ENCODE results near the gene SNX24. TPM values are rescaled to one million over a fixed set of nuclear protein-coding genes. Genes with fewer than 3 reads are reported as not detected.
A peak's percentile ranks its signal among the peaks of the same experiment; 100 is the strongest.

Gene SNX24
- total RNA-seq, 1 experiment from 2014 or later = 13.9 TPM

GRCh38 chr5:123039673-123040072 lies 194.3 kb downstream of the SNX24 start:
- no peaks in the 10 kb centered on the region for H3K79me2 ChIP-seq (ENCODE audit: insufficient read depth, low read length)
- H3K4me3 Mint-ChIP-seq = no peak overlapping the region
- no peak overlapping the region for H2BK5ac ChIP-seq (ENCODE audit: insufficient read length, low read length)
- H3K36me3 Mint-ChIP-seq (ENCODE audit: insufficient read depth in 1 of 3, low read depth in 3 of 3) = no peaks in the 10 kb centered on the region
- no peak overlapping the region for H3K27ac ChIP-seq (ENCODE audit: insufficient read length, low read depth, low read length)
- no peak overlapping the region for H2BK120ac ChIP-seq (ENCODE audit: low read depth, low read length, poor library complexity, severe bottlenecking)
- no peak overlapping the region for H3K27ac Mint-ChIP-seq
- H4K20me1 ChIP-seq (ENCODE audit: control insufficient read depth, insufficient read depth, insufficient read length) = no peaks in the 10 kb centered on the region
- no peaks in the 10 kb centered on the region; the same call in 1 of the 2 replicates for H3K27me3 ChIP-seq (ENCODE audit: insufficient read depth, low read length)
- H3K27me3 Mint-ChIP-seq (ENCODE audit: low read depth) = peaks cover 37% of the 10 kb centered on the region
- H2BK20ac ChIP-seq (ENCODE audit: low read depth, low read length, poor library complexity, severe bottlenecking) = no peak overlapping the region
- H2AFZ ChIP-seq (ENCODE audit: low read length) = no peak overlapping the region
- no peak overlapping the region for H3K14ac ChIP-seq (ENCODE audit: insufficient read depth, low read length)
- H3K23ac ChIP-seq (ENCODE audit: insufficient read length, low read depth, low read length) = peak overlapping the region; percentile 28
- no peak overlapping the region for H3K18ac ChIP-seq (ENCODE audit: insufficient read length, low read depth, low read length)
- no peaks in the 10 kb centered on the region for H3K79me1 ChIP-seq (ENCODE audit: insufficient read depth, low read depth, low read length, poor library complexity, severe bottlenecking)
- peaks cover 13 to 15% of the 10 kb centered on the region in 2 experiments for H3K4me1 Mint-ChIP-seq
- no peaks in the 10 kb centered on the region for H3K9me3 Mint-ChIP-seq
- no peaks in the 10 kb centered on the region for H3K4me1 ChIP-seq (ENCODE audit: insufficient read depth, low read length)
- no peak overlapping the region for H3K9ac ChIP-seq (ENCODE audit: extremely low read depth, insufficient read length, low read length)
- H3T11ph ChIP-seq (ENCODE audit: low read length) = no peak overlapping the region
- H4K8ac ChIP-seq (replicated peaks; ENCODE audit: insufficient read length, low read depth, low read length) = no peak overlapping the region
- H4K5ac ChIP-seq (ENCODE audit: insufficient read length, low read depth, low read length) = no peak overlapping the region
- no peak overlapping the region for H2BK15ac ChIP-seq (ENCODE audit: low read depth, low read length)
- H2AK5ac ChIP-seq (ENCODE audit: insufficient read length, low read length) = no peak overlapping the region
- H4K91ac ChIP-seq (ENCODE audit: insufficient read length, low read depth, low read length) = no peak overlapping the region
- TF ChIP-seq, protein P1, sequence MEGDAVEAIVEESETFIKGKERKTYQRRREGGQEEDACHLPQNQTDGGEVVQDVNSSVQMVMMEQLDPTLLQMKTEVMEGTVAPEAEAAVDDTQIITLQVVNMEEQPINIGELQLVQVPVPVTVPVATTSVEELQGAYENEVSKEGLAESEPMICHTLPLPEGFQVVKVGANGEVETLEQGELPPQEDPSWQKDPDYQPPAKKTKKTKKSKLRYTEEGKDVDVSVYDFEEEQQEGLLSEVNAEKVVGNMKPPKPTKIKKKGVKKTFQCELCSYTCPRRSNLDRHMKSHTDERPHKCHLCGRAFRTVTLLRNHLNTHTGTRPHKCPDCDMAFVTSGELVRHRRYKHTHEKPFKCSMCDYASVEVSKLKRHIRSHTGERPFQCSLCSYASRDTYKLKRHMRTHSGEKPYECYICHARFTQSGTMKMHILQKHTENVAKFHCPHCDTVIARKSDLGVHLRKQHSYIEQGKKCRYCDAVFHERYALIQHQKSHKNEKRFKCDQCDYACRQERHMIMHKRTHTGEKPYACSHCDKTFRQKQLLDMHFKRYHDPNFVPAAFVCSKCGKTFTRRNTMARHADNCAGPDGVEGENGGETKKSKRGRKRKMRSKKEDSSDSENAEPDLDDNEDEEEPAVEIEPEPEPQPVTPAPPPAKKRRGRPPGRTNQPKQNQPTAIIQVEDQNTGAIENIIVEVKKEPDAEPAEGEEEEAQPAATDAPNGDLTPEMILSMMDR (conservative IDR thresholded peaks at IDR 0.05) = no peak
- no peak for DNase-seq
- no peak overlapping the region for H3K56ac ChIP-seq (ENCODE audit: insufficient read length, low read depth, low read length)
- no peak overlapping the region for H3K4ac ChIP-seq (ENCODE audit: low read depth, low read length)
- H3K4me2 ChIP-seq (ENCODE audit: insufficient read depth, insufficient read length, low read length) = no peak overlapping the region
- no peaks in the 10 kb centered on the region for H3K9me3 ChIP-seq (ENCODE audit: control insufficient read depth, low read depth, low read length)
- H2BK12ac ChIP-seq (ENCODE audit: insufficient read length, low read depth, low read length) = no peak overlapping the region
- peaks cover 14% of the 10 kb centered on the region for H3K23me2 ChIP-seq (ENCODE audit: insufficient read length, low read depth, low read length, poor library complexity, severe bottlenecking)
